OCI-M1 (cell line): Measurements from ENCODE around the gene DACT2.
"Not testable (repeated sequence)": the region's sequence is repeated elsewhere in the genome, so short reads cannot be mapped to it uniquely, and the experiment has no call there.

Source experiments
- DNase-seq: peaks from one replicate; lab custom pipeline; 2025; lab: John Stamatoyannopoulos, UW

DACT2 gene

DNA sequence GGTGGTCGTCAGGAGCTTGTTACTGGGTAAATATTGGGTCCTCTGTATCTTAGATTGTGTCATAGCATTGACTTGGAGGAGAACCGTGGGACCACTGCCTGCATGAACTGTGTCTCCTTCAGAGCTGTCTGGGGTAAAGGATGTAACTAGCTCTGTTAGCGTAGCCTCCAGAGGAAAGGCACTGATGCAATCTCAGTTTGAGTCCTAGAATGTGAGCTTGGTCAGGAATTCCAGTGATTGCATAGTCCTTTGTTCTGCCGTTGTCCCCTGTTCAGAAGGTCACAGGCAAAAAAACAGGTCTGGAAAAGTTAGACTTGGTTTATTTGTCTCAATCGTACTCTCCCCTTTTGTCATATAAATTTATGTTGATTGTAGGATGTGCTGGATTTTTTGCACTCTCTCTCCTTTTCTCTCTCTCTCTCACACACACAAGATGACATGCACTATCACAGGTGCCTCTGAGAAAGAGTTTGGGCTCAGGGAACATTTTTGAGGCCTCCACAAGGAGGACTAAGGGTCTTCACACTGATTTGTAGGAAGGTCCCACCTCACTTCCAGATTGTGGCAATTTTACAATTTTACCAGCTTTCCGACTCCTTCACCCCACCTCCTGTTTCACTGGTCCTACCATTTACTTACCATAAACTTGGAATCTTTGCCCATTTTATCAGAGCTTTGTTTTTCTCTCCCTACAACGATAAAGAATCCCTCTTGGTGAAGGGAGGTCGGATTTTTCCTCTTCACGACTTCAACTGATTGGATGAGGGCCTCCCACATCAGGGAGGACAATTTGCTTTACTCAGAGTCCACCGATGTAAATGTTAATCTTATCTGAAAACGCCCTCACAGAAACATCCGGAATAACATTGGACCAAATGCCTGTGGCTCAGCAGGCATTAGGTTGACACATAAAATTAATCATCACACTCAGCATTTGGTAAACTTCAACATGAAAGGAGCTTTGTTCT lies 7.0 kb upstream of the DACT2 start:
- DNase-seq: no peak

GRCh38 chr6:168322966-168323365 lies 3.4 kb upstream of the DACT2 start:
- DNase-seq: no peak

GRCh38 chr6:168320634-168321033 lies 1.1 kb upstream of the DACT2 start:
- DNase-seq: no peak

DNA sequence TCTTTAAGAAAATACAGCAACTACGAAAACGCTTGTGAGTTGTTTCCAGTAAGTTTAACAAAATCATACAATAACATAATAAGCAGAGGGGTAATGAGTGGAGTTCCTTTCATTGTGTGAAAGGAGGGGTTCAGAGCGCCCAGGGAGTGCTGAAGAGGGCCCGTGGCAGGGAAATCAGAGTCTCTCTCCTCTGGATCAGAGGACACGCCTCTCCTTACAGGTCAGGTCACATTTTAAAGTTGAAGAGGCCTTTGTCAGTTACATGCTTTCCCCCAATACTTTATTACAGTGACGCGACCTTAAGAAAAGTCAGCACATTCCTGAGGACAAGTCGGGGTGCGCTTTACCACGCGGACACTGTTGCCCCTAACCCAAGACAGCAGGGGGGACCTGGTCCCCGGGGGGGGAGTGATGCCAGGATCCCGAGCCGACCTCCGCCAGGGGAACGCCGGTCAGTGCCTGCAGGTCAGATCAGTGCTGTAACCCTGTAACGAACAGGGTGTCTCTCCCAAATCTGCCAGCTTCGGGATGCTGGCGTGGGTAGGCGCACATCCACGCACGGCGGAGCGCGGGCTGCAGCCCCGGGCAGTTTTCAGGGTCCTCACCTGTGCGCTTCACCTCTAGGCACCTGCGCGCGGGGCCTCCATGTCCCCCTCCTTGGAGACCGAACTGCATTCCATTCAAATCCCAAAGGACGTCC lies 848 bp downstream of the DACT2 start:
- no peak for DNase-seq

GRCh38 chr6:168318090-168318489 lies 1.5 kb downstream of the DACT2 start:
- no peak for DNase-seq

DNA sequence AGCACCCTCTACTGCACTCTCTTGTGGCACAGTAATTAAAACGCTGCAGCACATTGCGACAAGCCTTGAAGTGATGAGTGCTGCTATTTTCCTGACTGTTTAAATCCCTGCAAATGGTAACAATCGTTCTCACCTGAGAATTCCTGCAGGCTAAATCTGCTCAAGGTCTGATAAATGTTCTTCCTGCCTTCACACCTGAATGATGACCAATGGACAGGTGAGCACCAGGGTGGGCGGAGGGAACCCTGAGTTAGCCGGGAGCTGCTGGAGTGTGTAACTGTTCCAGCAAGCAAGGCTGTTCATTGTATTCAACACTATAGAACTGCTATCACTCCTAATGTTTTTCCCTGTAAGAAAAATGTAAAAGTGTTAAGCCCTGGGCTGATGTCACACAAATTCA lies 4.0 kb downstream of the DACT2 start:
- DNase-seq: no peak

- DNase-seq: no peak
These were observed 4.6 kb downstream of the DACT2 start for GRCh38 chr6:168314948-168315347.

DNA sequence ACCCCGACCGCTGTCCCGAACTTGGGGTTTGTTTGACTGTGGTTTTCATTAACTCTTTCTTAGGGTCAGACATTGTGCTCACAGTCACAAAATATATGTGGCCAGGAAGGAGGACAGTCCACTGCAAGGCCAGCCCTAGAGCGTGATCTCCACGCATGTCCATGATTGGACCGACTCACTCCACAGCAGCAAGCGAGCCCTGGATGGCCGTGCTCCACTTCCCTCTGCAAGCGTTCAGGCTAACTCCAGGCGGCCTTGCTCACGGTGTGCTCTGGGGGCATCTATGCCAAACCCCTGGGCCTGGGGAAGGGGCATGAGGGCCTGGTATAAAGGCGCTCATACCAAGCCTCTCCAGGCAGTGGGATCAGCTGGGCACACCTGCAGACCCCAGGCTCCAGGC lies 5.6 kb downstream of the DACT2 start:
- no peak for DNase-seq

GRCh38 chr6:168313431-168314011 lies 6.1 kb downstream of the DACT2 start:
- no peak for DNase-seq

DNA sequence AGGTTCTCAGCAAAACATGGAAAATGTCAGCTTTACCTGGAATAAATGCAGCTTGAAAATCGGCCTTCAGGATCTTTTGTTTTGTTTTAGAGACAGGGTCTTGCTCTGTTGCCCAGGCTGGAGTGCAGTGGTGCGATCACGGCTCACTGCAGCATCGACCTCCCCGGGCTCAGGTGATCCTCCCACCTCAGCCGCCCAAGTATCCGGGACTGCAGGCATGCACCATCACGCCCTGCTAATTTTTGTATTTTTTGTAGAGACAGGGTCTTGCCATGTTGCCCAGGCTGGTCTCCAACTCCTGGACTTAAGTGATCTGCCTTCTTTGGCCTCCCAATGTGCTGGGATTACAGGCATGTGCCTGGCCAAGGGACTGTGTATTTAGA lies 7.5 kb downstream of the DACT2 start:
- not testable (repeated sequence) for DNase-seq

DNA sequence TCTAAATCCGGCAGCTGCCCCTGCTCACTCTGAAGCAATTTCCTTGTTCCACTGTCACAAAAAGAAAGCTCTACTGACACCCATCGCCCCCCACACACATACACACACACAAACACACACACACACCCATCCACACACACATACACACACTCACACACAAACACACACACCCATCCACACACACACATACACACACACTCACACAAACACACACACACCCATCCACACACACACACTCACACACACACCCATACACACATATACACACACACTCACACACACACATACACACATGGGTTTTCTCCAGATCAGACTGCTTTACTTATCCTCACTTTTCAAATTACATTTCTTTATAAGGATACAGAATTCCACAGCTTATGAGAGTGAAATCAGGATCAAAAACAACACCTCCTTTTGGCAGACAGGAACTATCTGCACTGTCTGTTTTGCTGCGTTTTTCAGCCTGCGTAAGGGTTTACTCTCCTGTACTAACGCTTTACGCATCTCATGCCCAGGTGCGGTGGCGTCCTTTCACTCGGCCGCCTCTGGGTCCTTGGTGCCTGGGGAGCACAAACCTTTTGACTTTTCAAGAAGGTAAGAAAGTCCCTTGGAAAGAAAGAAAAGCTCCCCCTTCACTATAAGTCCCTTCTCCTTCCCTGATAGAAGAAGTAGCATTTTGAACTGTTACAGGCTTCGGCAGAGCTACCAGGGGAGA lies 8.0 kb downstream of the DACT2 start:
- DNase-seq: no peak

DNA sequence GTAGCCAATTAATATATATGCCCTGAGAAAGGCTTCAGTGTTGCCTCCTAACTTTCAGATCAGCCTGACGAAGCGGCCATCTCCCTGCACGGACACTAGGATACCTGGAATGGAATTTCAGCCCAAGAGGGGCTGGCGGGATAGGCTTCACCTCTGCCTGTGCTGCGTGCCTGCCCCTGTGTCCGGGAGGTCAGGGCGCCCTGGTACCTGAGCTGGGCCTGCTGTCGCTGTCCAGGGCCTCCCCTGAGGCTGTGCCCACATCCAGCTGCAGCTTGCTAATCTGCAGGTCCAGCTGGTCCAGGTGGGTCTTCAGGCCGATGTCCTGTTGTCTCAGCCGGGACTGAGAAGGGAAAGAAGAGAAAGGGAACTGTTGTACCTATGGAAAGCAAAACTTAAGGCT lies 8.6 kb downstream of the DACT2 start:
- DNase-seq: no peak

DNA sequence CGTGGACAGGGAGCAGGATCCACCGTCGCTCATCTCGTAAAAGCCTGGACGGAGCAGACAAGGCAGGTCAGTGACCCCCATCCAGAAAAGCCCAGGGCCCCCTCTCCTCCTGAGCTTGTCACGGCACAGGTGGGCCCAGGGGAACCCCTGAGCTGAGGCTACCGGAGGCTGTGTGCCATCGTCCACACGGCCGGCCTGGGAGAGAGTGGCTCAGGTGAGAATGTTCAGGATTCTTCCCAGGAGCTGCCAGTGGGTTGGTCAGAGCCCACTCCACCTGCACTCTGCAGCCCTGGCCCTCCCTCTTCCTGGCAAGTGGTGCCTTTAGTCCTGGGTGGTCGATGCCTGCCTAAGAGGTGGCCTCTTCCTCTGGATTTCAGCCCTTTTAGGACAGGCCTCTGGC lies 9.2 kb downstream of the DACT2 start:
- DNase-seq: no peak

DNA sequence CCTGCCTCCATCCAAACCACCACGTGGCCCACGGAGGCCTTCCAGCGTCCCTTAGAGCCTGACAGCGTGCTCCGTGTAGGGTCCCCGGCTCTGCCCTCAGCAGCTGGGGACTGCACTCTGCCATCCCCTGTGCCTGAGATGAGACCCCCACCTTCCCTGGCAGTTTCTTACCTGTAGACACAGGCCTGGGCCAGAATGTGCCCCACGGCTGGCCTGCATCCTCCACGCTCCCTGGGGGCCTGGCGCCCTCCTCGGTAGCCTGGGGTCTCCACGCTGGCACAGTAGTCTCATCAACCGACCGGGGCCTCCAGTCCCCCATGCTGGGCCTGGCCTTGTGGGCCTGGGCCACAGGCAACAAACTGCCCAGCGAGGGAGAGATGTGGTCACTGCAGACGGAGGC lies 9.6 kb downstream of the DACT2 start:
- DNase-seq: no peak

GRCh38 chr6:168309183-168309582 lies 10.4 kb downstream of the DACT2 start:
- no peak for DNase-seq

DNA sequence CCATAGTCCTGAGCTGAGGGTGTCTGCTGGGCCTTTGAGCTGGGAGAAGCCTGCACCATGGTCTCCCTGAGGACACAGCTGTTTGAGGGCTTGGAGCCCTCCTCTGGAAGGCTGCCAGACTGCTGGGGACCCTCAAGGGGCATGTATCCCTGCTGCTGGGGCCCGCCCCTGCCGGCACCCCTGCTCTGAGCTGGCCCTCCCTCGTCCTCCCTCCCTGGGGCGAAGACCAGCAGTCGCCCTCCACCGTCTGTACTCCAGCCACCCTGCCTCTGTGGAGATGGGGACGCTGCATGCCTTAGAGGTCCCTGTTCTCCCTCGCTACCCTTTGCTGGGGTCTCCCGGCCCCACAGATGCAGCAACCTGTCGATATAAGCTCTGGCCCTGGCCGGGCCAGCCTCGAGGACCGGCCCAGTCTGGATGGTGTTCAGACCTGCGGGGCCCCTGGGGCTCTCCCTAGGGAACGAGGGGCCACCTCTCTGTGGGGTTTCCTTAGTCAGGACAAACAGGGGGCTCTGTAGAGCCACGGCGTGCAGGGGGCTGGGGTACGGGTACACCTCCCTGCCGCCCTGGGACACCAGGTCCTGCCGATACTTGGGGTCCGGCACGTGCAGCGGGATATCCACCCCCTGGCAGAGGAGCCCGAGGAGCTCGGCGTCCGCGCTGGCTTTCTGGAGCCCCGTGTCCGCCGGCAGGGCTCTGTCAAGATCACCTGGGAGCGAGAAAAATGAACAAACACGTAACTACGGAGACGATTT lies 11.0 kb downstream of the DACT2 start:
- DNase-seq: no peak

DNA sequence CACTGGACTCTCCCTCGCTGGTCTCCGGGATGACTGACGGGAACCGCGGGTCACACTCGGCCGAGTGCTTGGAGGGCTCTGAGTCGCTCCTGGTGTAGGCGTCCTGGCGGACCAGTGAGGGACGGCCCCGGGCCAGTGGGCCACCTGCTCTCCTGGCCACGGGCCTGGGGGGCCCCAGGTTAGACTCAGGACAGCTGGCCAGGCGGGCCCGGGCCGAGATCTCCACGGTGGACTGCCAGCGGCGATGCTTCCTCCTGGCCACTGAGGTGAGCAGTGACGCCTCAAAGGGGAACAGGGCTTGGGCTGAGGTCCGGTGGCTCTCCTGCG lies 11.9 kb downstream of the DACT2 start:
- DNase-seq: no peak

DNA sequence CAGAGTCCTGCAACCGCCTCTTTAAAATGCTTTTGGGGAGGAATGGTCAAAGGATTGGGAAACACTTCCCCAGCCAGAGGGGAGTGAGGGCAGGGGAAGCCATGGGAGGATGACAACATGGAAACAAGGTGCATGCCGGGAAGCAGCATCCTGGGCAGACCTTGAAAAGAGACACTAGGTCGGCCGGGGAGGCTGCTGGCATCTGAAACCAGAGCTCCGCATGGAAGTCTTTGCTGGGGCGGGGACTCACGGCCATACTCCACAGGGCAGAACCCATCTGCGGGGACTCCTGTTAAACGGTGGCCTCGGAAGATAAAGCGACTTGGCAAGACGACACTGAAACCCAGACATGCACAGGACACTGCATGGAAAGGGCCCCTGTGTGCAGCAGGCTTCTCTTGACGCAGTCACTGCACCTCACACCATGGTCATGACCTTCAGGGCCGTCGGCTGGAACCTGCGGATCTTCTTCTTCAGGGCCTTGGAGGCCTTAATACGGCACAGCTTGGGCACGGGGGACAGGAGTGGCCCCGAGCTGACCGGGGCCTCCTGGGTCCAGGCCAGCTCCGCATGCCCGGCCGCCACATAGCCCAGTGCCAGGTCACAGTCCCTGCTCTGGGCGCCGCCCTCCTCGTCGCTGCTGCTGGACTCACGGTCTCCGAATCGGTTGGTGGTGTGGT lies 12.4 kb downstream of the DACT2 start:
- DNase-seq: no peak

DNA sequence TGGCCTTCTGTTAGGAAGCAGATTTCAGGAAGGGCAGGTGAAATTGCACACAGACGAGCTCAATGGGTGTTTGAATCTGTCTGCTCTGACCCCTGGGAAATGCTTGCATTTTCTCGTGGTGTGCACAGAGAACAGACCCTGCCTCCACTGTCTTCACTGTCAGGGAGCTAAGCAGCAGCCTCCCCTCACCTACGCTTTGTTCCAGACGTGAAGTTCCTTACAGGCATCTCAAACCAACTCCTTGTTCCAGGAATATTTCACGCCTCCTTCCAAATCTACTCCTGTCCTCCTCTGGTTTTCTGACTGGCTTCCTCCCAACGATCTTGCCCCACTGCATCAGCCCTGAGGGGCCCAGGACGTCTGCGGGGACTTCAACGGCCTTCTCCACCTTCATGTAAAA lies 13.7 kb downstream of the DACT2 start:
- no peak for DNase-seq

- DNase-seq: no peak
These were observed 14.4 kb downstream of the DACT2 start for GRCh38 chr6:168305096-168305749.

DNA sequence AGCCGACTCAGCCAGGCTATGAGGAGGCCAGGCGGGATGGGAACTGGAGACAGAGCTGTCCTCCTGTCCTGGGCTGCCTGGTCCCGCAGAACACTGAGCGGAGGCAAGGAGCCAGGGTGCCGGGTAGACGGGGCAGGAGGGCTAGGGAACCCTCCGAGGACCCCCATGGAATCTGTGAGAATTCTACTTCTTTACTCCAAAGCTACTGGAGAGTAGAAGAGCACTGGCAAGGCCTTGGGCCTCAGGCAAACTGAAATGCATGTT lies 14.9 kb downstream of the DACT2 start:
- no peak for DNase-seq
